GM03348 (cell line): Measurements from ENCODE around the gene SCAMP3.

Experiments used
- DNase-seq: peaks from one replicate; pipeline ENCODE4 v3.0.0; 2012; ENCODE audit warnings: low spot score

Gene SCAMP3

DNA sequence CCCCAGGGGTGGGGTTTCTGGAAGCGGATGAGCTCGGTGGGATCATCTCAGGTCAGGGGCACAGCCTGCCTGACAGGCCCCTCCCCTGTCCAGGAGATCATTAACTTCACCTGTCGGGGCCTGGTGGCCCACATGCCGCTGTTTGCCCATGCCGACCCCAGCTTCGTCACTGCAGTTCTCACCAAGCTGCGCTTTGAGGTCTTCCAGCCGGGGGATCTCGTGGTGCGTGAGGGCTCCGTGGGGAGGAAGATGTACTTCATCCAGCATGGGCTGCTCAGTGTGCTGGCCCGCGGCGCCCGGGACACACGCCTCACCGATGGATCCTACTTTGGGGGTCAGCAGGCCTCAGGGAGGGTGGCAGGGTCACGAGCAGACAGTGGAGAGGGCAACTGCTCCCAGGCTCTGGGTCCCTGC, 23.5 kb upstream of the SCAMP3 start:
- DNase-seq: no peak

DNA sequence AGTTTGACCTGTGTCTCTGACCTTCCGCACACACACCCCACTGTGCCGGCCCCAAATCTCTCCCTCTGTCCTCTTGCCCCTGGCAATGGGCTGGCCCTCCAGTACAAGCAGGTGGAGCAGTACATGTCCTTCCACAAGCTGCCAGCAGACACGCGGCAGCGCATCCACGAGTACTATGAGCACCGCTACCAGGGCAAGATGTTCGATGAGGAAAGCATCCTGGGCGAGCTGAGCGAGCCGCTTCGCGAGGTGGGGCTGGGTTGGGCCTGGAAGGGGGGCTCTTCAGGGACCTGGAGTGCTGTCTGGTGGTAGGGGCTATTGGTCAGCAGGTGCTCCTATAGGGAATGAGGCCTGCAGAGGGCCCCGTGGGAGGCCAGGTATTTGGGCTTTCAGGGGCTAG, 22.9 kb upstream of the SCAMP3 start:
- no peak for DNase-seq

DNA sequence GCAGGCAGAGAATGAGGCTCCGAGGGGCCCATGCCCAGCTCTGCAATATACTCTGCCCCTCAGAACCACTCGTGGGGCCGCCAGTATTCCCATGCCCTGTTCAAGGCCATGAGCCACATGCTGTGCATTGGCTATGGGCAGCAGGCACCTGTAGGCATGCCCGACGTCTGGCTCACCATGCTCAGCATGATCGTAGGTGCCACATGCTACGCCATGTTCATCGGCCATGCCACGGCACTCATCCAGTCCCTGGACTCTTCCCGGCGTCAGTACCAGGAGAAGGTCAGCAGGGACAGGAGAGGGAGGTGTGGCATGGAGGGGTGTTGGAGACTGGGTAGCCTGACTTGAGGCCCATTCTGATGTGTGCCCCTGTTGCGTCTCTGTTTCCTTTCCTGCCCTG, 22.3 kb upstream of the SCAMP3 start:
- DNase-seq: no peak

DNA sequence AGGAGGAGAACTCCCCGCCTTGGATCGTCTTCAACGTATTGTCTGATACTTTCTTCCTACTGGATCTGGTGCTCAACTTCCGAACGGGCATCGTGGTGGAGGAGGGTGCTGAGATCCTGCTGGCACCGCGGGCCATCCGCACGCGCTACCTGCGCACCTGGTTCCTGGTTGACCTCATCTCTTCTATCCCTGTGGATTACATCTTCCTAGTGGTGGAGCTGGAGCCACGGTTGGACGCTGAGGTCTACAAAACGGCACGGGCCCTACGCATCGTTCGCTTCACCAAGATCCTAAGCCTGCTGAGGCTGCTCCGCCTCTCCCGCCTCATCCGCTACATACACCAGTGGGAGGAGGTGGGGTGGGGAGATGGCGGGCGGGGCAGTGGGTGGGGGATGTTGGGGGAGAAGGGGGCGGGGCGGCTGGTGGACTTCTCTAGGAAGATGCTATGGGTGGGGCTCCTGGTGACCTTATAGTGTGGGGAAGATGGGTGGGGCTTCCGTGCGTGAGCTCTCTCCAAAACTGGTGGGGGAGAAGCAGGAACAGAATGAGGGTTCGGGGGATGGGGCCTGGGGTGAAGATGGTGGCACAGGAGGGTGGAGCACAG, 20.4 kb upstream of the SCAMP3 start:
- no peak for DNase-seq

DNA sequence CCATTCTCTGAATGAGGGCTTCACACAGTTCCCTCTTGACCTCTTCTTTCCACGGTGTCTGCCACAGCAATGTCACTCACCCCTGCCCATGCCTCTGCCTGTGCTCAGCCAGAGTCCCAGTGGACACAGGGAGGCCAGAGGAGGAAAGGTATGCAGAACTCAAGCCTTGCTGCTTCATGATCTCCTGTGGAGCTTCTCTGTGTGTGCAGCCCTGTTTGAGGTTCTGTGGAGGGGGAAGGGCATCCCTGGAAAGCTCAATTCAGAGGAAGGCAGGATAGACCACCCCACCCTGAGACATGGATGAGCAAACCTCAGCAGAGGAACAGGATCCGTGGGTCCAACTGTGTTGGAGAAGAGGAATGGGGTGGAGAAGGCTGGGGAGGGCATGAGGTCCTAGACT, 17.1 kb upstream of the SCAMP3 start:
- DNase-seq: no peak

DNA sequence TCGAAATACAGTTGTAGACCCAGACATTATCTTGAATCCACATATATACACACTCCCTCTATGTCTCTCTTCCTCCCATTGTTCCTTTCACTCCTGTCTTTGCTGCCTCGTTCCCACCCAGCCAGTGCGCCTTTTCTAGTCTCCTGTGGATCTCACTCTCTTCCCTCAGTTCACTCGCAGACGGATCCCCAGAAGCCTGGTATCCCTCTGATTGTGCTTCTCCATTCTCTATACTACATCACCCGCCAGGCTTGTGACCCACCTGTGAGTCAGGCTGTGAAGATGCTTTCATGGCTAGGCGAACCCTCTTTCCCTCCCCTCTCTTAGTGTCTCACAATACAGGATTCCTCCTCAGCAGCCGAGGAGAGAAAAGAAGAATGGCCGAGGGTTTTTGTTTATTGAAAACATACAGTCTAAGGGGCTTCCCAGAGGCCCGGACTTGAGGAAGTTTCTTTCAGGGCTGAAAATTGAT, 16.6 kb upstream of the SCAMP3 start:
- no peak for DNase-seq

DNA sequence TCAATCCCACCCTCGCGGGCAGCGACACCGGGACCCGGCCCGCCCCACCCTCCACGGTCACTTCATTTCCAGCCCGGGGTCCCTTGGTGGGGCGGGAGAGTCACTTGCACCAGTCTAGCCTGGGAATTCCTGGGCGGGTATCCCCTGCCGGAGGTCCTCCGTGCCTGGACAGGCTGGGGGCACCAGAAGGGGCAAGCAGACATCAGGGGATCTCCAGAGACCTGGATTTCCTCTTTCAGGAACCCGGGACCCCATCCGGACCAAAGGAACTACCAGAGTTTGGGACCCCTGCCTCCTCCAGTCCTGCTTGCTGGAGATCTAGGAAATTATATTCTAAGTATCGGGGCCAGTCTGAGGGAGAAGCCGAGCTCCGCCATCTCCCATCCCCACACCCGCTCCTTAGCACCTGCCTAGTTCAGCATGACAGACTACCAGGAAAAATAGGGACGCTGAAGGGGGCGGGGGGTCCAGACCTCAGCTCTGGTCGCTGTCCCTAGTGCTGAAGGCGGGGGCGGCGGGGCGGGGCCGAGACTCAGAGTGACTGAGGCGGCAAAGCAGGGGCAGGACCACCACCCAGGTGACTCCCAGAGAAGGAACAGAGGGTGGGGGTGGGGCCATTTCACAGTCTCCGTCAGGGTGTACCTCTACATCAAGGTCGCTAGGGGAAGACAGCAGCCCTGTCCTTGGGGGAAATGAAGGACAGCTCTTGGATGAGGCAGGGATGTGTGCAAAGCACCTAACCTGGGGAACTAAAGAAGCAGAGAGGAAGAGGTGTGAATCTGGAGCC, 15.9 kb upstream of the SCAMP3 start:
- DNase-seq: peak; percentile 61

DNA sequence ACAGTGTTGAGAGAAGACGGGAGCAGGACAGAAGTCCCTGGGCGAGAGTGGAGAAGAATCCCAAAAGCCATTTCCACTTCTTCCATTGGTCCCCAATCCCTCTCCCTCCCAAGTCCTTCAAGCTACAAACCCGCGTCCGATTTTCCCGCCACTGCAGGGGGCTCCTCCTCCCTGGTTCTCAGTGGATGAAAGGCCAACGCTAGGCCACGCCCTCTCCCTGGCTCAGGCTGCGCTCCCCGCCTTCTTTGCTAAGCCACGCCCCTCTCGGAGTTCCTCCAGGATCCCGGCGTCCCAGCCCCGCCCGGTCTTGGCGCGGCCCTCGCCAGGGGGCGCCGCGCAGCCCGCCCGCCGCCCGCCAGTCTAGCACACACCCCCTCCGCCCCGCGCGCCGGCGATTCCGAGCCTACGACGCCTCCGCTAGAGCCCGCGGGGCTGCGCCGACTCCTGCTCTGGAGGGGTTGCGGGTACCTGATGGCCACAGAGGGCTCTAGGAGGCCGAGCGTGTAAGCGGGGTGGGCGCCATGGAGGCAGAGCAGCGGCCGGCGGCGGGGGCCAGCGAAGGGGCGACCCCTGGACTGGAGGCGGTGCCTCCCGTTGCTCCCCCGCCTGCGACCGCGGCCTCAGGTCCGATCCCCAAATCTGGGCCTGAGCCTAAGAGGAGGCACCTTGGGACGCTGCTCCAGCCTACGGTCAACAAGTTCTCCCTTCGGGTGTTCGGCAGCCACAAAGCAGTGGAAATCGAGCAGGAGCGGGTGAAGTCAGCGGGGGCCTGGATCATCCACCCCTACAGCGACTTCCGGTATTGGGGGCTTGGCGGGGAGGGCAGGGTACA, 15.1 kb upstream of the SCAMP3 start, which contains the start of gene HCN3:
Gene HCN3 (plus strand): TSS at position 394 of the 832 bp plus-strand sequence. CDS start 128 bp downstream, at position 522.
- DNase-seq: peak; percentile 99

DNA sequence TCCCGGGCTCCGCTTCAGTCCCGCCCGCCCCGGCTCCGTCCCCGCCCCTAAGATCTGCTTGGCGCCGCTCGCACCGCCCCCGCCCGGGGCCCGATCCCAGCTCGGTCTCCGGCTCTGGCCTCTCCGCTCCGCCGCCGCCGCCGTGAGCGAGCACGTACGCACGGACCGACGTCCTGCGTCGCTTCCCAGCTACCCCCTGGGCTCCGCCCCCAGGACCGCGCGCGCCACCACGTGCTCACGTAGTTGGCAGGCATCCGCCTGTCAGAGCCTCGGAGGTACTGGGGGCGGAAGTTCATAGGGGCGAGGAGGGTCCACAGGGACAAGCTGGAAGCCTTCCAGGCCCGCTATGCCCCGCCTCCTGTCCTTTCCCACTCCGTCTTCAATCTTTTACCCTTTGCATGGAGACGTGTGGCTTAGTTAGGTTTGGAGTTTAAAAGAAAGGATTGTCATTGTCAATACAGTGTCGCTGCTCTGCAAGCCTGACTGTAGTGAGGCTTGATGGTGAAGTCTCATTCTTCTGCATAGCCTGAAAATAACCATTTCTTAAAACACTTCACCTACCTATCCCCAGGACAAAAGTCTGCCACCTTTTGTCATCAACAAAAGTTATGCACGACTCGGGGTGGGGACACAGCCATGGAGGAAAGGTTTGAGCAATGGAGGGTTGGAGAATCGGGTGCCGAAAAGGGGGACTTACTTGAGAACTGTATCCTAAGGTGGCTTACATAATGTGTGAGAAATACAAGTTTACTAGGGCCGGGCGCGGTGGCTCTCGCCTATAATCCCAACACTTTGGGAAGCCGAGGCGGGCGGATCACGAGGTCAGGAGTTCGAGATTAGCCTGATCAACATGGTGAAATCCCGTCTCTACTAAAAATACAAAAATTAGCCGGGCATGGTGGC, 11.4 kb upstream of the SCAMP3 start, which contains the start of gene CLK2:
Gene CLK2 (minus strand): TSS at position 162 of the 903 bp plus-strand sequence. CDS start 2,527 bp downstream, outside the sequence.
- DNase-seq: peak; percentile 98

DNA sequence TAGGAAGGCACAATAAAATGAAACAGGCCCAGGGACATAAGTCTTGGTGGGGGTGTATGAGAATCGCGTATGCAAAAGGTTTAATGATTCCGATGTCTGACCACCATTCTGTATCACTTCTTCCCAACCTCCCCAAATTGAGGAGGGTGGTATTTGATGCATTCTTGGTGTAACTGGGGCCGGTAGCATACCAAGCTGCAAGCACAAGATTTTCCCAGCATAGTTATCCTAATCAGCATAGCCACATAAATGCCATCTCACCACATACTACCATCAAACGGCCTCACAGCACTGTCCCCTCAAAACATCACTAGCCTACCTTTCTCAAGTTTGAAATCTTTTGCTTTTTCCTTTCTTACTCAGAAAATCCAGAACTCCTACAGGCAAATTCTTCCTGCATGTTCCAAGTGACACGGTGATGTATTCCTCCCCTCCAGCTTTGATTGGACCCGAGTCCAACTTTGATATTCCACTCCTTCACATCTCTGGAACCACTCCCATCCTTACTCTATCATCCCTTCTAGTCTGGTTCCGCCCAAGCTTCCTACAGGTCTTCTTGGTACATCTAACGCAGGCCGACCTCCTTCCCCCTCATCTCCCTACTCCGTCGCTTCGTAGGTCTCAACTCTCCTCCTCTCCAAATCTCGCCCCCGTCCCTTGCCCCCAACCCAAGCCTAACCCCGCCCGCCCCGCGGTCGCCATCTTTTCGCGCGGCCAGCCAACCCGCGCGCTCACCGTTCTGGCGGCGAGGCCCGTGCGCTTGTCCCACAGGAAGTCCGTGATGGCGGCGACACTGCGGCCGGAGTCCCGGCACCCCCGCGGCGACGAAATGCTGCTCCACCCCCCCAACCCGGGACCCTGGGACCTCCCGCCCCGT, 10.5 kb upstream of the SCAMP3 start:
- peak; percentile 74 for DNase-seq

DNA sequence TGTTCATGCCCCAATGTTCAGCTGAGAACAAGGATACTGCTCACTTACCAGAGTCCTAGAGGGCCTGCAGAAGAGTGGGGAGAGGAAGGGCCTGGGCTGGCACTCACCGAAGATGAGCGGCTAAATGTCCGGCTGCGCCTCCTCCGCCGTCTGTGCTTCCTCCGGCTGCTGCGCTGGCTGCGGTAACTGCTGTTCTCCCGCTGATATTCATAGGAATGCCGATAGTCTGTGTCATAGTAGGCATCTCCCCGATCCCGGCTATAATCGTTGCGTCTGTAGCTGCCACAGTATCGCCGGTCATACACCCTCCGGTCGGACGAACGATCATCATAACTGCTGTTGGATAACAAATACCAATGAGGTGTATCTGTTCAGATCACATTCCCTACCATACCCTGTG, 7.2 kb upstream of the SCAMP3 start:
- no peak for DNase-seq

DNA sequence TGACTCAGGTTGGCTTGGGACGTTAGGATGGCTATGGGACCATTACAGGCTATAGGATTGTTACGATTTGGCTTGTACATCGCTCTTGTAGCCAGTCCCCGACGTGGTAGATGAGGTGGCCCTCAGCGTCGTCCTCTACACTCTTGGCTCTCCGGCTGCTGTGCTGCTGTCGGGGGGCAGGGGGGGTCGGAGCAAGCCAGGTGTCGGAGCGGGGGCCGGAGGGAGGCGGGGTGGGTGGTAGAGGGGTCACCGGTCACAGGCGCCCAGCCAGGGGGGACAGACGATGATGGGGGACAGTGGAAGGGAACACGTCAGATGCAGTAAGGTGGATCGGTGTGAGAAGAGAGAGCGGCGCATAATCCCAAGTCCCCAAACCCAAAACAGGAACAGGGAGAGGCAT, 6.5 kb upstream of the SCAMP3 start:
- no peak for DNase-seq

DNA sequence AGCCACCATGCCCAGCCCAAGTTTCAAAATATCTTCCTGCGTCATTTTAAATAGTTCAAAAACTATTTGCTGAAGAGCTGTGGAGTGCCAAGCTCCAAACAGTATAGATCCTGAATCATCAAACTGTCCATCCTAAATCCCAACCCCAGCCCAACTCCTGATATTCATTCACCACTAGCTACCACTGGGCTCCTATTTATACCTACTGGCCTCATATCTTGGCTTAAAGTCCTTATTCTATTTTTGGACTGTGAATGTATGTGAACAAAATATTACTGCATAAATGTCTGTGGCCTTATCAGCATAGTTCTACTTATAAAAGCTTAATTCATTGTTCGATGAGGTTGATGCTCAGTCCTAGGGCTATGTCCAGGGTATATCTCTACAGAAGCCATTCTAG, 5.2 kb upstream of the SCAMP3 start:
- no peak for DNase-seq

DNA sequence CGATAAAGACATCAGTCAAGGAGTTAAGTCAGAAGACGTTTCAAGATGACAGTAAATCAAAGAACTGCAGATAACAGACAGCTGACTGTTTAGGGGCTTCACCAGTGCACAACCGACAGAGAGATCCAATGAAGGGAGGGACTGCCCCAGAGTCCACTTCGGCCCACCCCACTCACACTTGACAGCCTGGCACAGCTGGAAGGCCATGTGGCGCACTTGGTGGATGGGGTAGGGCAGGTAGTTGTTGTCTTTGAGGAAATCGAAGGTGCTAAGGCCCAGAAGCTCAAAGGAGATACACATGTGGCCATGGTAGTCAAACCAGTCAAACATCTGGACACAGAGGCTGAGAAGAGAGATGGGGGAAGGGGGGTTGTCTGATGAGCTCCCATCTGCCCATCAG, 4.4 kb upstream of the SCAMP3 start:
- DNase-seq: no peak

DNA sequence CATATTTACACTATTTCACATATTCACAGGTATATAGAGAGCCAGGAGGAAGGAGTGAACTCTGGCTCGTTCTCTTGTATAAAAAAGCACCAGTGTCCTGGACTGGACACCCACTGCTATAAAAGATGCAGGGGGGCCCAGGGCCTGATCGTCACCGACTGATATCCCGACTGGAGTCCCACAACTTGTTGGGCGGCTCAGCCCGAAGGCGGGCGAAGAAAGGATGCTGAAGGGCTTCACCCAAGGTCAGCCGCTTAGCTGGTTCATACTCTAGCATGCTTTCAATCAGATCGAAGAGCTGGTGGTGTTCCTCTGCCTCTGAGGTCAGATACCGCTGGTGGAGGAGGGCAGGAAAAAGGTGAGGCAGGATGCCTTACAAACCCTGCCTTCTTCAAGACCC, 907 bp upstream of the SCAMP3 start:
- DNase-seq: no peak

DNA sequence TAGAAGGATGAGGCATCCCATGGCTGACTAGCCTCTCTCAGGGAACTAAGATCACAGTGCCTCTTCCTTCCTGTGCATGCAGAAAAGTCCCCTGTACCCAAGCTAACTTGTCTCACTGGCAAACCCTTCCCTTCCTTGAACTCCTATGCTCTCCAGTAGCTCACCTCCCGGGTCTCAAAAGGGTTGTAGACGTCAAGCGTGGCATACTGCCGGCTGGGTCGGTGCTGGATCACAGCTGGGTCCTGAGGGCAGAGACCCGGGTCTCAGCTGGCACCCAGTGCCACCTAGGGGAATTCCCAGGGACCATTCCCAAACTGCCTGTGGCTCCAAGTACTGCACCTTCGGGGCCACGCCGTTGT, 688 bp downstream of the SCAMP3 start:
- DNase-seq: peak; percentile 34

DNA sequence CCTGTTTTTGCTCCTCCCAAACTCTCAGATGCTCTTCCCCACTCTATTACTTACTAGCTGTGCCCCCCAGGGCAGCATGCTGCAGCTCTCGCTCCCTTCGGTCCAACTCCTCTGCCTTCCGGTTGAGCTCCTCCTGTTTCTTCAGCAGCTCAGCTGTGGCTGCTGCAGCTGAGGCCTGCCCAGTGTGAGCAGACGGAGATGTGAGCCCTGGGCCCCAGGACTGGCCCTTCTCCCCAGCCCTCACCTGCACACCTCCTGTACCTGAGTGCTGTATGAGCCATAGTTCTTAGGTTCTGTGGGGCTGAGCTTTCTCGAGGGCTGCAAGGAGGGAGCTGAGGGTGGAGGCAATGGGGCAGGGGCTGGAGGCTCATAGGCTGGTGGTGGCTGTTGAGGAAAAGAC, 1.9 kb downstream of the SCAMP3 start:
- DNase-seq: no peak

DNA sequence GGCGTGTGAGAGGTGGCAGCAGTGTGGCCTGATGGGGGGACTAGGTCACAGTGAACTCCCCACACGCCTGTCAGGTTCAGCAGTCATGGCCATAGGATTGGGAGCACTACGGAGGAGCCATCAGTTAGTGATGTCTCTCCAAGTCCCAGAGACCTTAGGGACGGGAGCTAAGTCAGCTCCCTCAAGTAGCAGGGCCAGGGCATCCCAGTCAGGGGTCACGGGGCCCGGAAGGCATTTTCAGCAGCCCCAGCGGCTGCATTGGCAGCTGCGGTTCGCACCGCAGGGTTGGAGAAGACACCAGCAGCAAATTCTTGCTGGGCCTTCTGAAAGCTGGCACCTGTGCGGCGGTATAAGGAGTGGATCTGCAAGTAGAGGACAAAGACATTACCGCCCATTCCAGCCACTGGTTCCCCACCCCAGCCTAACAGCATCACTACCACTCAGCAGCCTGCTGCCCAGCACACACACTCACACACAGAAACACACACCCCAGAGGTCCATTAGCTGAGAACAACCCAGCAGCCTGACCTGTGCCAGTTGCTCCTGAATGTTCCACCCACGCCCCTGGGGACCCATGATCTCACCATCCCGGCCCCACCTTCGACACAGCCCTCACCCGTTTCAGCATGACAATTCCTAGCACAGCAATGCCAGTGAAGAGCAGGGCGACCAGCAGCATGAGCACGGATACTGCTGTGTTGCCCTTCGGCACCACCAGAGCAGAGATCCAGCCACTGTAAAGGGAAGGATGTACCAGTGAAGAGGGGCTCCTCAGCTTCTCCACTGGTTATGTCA, 5.9 kb downstream of the SCAMP3 start:
- DNase-seq: no peak

DNA sequence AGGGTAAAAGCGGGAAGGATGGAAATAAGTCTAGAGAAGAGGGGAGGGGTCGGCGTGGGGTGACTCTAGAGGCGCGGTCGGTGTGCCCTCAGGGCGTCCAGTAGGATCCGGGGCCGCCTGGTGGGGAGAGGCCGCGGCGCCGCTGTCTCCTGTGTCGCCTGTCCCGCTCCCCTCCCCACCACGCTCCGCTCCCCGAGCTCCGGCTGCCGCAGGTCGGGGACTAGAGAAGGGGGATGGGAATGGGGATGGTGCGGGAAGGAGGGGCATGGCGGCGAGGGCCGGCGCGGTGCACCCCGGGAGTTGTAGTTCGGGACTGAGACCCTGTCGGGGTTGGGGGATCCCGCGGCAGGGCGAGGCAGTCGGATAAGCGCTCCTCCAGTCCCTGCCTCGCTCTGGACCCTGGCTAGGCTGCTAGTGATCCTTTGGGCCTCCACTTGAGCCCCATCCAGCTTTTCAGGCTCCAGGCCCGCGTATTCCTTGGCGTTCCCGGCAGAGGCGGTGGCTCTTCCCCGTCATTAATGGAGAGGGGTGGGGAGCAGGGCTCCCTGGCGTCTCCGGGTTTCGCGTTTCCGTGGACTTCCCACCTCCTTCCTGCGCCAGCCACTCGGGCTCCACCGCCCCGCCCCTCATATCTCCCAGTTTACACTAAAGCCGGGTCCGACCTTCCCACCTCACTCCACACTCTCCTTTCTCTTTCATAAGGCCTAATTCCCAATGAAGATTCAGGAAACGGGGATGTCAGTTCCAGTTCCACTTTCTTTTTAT, 6.7 kb downstream of the SCAMP3 start, which contains the start of gene ENTREP3:
Gene ENTREP3 (minus strand): TSS at position 241 of the 765 bp plus-strand sequence. CDS start 606 bp downstream, outside the sequence.
- DNase-seq: peak; percentile 93
